ENCODE results near the gene EML3.

DNA sequence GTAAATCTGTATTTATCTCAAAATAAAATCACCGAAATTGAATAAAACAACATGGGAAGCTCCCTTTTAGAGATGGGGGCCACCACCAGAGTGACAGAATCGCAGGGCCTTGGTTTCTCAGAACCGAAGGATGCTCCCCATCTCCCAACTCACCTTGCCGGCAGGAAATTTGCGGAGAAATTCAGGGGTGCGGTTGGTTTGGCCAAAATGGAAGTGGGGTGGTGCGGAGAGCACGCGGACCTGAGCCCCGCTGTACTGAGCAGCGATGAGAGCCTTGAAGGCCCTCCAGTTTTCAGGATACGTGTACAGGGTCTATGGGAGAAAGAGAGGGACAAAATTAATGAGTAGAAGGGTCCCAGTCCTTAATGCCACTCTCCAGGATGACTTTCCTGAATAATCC is 40.1 kb downstream of the EML3 start:
- TF ChIP-seq, protein P1, sequence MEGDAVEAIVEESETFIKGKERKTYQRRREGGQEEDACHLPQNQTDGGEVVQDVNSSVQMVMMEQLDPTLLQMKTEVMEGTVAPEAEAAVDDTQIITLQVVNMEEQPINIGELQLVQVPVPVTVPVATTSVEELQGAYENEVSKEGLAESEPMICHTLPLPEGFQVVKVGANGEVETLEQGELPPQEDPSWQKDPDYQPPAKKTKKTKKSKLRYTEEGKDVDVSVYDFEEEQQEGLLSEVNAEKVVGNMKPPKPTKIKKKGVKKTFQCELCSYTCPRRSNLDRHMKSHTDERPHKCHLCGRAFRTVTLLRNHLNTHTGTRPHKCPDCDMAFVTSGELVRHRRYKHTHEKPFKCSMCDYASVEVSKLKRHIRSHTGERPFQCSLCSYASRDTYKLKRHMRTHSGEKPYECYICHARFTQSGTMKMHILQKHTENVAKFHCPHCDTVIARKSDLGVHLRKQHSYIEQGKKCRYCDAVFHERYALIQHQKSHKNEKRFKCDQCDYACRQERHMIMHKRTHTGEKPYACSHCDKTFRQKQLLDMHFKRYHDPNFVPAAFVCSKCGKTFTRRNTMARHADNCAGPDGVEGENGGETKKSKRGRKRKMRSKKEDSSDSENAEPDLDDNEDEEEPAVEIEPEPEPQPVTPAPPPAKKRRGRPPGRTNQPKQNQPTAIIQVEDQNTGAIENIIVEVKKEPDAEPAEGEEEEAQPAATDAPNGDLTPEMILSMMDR (optimal IDR thresholded peaks at IDR 0.05 in 1 of 3, IDR thresholded peaks at IDR 0.05 in 1 of 3, conservative IDR thresholded peaks at IDR 0.05 in 1 of 3; ENCODE audit: extremely low read depth in 1 of 3, insufficient read depth in 2 of 3, low read length in 3 of 3) = no peak
- TF ChIP-seq EZH2 (IDR thresholded peaks at IDR 0.05; ENCODE audit: low read length) = no peak

All from keratinocyte (primary cell).